Stimulated activated CD8-positive, alpha-beta memory T cell treated with anti-CD3 and anti-CD28 coated beads, Interleukin-7, amount 100 ng/mL, for 1 hour (primary cell): Measurements from ENCODE around the gene RSAD2.
A peak's percentile ranks its signal among the peaks of the same experiment; 100 is the strongest.
"Not testable (repeated sequence)": the region's sequence is repeated elsewhere in the genome, so short reads cannot be mapped to it uniquely, and the experiment has no call there.

Experiments
- DNase-seq, 2 donors: peaks; one replicate each; pipeline ENCODE4 v3.0.0-alpha.2; 2020; ENCODE audit warnings: low read depth in 2 of 2

The RSAD2 gene

GRCh38 chr2:6864231-6864754 is 13.3 kb upstream of the RSAD2 start:
- DNase-seq, result no peak

- DNase-seq, result peak in 1 of 2 donors; percentile 17
Measured at GRCh38 chr2:6864923-6865345, 12.6 kb upstream of the RSAD2 start.

DNA sequence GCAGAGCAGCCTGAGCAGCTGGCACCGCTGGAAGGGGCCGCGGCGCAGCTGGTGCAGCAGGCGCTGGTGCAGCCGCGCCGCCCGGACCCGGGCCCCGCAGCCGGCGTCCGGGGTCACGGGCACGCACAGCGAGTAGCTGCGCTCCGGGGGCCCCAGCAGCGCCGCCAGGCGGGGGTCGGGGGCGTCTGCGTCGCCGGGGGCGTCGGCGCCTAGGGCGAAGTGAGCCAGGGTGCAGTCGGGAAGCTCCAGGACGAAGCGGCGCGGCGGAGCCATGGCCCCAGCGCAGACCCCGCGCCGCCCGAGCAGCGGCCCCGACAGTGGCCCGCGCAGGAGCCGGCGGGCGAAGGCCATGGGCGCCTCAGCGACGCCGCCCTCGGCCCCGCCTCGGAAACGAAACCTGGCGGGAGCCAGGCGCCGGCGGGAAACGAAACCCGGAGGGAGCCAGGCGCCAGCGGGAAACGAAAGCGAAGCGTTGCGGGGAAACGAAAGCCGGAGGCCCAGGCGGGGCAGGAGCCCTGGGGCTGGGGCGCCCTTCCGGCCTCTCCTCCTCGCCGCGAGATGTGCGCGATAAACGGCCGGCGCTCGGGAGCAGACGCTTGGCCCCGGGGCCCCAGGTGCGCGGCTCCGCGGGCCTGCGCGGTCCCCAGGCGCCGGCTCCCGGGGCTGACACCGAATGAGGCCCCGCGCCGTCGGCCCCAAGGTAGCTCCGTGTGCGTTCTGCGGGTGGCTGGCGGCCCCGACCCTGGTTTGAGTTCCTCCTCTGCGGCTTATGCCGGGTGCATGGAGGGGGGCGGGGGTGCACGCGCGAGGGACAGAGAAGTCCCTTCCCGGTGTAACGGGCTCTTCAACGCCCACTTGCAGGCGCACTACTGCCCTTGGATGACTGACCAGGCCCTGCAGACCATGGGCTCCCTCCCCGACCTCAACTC is 12.0 kb upstream of the RSAD2 start, which contains the start of gene CMPK2:
Gene CMPK2, minus strand, starts transcription at position 562 of the 929 bp plus-strand sequence. Its CDS starts 211 bp downstream, at position 351.
- peak; percentile 58 to 72 for DNase-seq

- peak in 1 of 2 donors; percentile 25 for DNase-seq
Measured at GRCh38 chr2:6866275-6866671, 11.3 kb upstream of the RSAD2 start.

DNA sequence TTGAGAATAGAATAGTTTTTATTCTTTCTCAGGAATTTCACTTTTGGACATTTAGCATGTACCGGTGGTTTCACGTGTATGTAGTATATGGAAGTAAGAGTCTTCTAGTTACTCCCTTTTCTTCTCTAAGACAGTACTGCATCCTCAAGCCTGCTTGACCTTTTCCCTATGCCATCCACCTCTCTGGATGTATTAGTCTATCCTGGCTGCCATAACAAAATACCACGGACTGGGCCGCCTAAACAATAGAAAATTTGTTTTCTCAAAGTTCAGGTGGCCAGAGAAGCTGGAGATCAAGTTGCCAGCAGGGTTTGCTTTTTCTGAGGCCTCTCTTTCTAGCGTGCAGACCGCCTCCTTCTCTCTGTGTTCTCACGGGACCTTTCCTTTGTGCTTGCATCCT is 10.6 kb upstream of the RSAD2 start:
- no peak for DNase-seq

- DNase-seq, result no peak
Measured at GRCh38 chr2:6872394-6872793, 5.2 kb upstream of the RSAD2 start.

- no peak for DNase-seq
Measured at GRCh38 chr2:6874032-6874431, 3.5 kb upstream of the RSAD2 start.

DNA sequence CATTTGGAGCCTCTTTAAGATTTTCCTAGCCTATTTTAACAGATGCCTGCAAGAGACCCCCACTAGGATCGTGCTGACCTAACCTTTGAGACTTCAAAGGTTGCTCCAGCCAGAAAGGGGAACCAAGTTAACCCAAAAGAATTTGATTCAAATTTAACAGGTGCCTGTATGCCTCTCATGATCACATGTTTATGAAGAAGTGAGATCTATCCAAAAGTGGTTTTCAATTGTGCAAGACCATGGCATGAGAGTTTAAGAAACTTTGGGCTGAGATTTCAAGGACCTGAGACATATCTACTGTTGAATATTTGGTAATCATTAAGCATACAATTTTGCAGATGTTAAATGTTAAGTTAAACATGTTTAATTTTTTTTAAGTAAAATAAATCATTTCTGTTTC is 1.3 kb upstream of the RSAD2 start:
- no peak for DNase-seq

DNA sequence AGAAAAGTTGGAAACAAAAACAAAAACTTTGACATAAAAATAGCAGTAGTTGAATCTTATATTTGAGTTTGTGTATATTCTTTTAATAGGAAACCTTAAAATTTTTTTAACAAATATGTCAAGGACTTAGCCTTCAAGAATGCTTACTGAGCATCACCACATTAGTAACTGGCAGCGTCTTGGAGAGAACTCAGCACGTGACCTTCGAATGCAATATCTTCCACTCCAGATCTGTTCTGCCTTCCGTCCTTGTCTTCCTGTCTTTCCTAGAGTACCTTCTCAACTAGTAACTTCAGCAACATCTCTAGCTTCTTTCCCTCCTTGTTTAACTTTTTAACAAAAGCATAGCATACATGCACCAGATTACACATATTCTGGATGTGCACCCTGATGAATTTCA is 972 bp downstream of the RSAD2 start:
- no peak for DNase-seq

DNA sequence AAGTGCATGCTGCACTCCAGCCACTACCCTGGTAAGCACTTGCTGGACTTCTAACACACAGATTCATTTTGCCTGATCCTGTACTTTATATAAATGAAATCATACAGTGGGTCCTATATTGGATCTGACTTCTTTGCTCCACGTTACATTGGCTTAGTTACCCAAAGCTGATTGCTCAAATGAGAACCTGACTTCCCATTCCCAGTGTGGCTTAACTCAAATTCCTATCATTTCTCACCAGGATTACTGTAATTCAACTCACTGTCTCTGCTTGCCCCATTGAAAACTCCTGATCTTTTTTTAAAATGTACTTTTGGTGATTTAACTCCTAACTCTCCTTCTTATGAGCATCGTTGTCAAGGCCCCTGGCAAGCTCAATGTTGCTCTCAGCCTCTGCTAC is 1.4 kb downstream of the RSAD2 start:
- DNase-seq, result no peak

DNA sequence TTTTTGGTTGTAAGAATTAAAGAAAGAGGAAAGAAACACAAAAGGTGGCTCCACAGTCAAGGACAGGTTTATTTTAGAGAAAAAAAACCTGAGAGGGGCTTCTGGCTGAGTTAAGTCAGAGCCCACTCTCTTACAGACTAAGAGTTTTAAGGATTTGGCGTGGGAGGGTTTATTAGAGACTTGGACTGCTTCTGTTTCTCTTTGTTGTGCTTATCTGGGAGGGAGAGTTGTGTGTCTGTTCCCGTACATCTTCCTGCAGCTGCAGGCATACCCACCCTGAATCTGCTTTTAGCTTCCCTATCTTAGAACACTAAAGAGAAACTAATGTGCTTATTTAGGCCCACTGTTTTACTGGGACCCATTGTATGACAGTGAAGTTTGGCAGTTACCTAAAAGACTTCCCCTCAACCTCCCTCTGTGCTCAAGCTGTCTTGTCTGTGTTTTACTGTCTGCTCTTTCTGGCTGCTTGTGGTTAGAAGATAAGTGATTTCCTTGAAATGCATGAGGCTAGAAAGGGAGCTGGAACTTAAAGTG is 2.7 kb downstream of the RSAD2 start:
- no peak for DNase-seq

DNA sequence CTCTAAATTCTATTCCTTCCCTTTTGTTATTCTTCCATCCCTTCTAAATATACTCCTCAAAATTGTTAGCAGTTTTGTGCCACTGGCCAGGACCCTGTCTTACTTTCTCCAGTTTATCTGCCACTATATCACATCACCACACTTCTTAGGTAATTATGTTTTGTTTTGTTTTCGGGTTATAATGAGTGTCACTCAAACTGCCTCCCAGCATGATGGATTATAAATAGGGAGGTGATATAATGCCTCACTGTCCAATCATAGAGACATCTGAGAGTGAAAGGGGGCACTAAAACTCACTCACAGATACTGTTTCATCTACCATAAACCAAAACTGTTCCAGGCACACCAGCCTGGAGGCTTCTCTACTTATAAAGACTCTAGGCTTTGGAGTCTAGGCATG is 3.5 kb downstream of the RSAD2 start:
- DNase-seq, result no peak

GRCh38 chr2:6881516-6881915 is 3.9 kb downstream of the RSAD2 start:
- no peak for DNase-seq

- DNase-seq, result no peak
Measured at GRCh38 chr2:6883448-6884122, 6.0 kb downstream of the RSAD2 start.

GRCh38 chr2:6885551-6885950 is 8.0 kb downstream of the RSAD2 start:
- no peak for DNase-seq

DNA sequence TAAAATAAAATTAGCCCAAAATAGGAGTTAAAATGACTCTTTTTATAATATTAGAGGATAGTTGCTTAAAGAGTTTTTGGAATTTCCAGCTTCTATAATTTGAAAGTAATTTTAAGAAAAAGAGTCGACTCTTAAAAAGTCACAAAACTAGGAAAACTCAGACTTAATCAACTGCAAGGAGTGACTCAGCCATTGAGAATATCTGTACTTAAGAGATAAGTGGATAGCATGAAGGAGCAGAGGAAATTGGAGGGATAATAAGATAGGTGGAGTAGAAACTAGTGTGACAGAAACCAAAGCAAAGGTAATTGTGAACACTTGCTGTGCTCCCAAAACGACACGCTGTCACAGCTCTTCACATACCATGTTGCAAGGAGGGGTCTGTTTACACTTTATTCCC is 8.4 kb downstream of the RSAD2 start:
- no peak for DNase-seq

DNA sequence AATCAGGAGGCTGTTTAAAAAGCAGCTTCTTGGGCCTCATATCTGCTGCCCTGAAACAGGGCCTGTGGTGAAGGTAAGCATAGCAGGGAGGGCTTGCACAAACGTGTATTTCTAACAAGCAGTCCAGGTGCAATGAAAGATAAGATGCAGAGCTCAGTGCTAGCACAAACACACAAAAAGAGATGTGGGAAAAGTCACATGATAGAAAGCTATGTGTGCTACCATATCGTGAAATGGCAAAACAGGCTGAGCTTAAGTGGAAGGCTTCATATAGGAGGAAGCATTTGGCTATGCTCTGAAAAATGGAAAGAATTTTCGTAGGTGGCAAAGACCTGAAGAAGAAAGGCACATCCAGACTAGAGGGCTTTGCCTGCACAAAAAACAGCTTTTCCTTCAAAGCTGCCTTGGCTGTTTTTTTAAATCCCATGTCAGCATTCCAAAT is 10.2 kb downstream of the RSAD2 start:
- no peak for DNase-seq

GRCh38 chr2:6888724-6889123 is 11.1 kb downstream of the RSAD2 start:
- no peak for DNase-seq

- DNase-seq, result no peak
Measured at GRCh38 chr2:6893876-6894482, 16.4 kb downstream of the RSAD2 start.

GRCh38 chr2:6896930-6897759 is 19.6 kb downstream of the RSAD2 start:
- no peak for DNase-seq

DNA sequence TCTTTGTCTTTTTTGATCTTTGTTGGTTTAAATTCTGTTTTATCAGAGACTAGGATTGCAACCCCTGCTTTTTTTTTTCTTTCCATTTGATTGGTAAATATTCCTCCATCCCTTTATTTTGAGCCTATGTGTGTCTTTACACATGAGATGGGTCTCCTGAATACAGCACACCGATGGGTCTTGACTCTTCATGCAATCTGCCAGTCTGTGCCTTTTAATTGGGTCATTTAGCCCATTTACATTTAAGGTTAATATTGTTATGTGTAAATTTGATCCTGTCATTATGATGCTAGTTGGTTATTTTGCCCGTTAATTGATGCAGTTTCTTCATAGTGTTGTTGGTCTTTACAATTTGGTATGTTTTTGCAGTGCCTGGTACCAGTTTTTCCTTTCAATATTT is 25.0 kb downstream of the RSAD2 start:
- DNase-seq, result not testable (repeated sequence)
